GM20431 (cell line): ENCODE data around the gene B3GNT9.

Experiments used
- in situ Hi-C: fragments of 300-500 bp; cut with MseI, MboI; formaldehyde crosslinking; loops from one replicate; pipeline ENCODE4 v1.15.0; 2020; ENCODE audit warnings: low sequenced_read_pairs; ENCODE audit not compliant: unreplicated experiment

The B3GNT9 gene

DNA sequence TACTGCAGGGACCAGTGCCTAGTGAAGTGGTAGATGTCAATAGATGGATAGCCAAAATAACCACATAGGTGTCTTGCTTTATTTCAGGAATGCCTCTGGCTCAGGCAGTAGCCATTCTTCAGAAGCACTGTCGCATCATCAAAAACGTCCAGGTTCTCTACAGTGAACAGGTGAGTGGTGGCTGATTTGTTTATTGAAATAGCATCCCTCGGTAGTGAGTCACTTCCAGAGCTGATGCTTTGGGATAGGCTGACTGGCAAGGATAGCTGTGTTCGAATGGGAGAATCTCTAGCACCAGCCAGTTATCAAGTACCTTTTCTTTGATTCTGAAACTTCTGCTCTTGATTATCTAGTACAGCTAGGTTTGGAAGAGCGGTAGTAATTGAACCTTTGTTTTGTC is 30.8 kb downstream of the B3GNT9 start:
- in situ Hi-C loops = no loop called here

DNA sequence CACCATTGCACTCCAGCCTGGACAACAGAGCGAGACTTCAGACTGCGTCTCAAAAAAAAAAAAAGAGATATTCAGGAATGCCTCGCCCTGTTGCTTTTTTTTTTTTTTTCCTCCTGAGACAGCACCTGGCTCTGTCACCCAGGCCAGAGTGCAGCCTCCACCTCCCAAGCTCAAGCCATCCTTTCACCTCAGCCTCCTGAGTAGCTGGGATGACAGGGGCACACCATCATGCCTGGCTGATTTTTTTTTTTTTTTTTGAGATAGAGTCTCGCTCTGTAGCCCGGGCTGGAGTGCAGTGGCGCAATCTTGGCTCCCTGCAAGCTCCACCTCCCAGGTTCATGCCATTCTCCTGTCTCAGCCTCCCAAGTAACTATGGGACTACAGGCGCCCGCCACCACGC is 33.1 kb downstream of the B3GNT9 start:
- in situ Hi-C loops = no loop called here

DNA sequence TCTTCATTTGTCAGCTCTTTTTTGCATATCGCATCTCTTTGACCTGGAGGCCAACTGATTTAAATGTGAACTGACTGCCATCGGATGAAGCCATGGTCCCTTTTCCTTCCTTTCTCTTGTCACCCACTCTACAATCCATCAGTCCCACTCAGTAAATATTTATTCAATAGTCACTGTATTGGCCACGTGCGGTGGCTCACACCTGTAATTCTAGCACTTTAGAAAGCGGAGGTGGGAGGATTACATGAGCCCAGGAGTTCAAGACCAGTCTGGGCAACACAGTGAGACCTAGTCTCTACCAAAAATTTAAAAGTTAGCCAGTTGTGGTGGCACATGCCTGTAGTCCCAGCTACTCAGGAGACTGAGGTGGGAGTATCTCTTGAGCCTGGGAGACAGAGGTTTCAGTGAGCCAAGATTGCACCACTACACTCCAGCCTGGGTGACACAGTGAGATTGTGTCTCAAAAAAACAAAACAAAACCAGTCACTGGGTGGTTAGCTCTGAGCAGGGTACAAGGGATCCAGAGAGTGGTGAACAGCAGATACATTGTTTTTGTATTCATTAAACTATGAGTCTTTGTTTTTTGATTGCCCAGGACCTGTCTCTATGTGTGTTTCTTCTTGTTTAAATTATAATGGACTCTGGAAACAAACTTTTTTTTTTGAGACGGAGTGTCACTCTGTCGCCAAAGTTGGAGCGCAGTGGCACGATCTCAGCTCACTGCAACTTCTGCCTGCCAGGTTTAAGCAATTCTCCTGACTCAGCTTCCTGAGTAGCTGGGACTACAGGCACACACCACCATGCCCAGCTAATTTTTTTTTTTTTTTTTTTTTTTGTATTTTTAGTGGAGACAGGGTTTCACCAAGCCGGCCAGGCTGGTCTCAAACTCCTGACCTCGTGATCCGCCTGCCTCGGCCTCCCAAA is 34.1 kb downstream of the B3GNT9 start:
- in situ Hi-C loops = no loop called here

DNA sequence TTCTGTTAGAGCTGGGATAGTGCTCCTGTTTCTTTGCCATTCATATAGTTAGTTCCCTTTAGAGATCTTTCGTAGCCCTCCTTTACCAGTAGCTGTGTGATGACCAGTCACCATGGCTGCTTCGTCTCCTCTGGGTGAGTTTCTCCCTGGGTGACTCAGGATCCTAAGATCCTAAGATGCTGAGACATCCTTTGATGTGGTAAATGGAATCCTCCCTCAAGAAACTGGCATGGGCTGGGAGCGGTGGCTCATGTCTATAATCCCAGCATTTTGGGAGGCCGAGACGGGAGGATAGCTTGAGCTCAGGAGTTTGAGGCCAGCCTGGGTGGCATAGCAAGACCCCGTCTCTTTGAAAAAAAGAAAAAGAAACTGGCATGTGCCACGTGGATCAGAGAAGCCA is 35.2 kb downstream of the B3GNT9 start:
- in situ Hi-C loops = no loop called here

DNA sequence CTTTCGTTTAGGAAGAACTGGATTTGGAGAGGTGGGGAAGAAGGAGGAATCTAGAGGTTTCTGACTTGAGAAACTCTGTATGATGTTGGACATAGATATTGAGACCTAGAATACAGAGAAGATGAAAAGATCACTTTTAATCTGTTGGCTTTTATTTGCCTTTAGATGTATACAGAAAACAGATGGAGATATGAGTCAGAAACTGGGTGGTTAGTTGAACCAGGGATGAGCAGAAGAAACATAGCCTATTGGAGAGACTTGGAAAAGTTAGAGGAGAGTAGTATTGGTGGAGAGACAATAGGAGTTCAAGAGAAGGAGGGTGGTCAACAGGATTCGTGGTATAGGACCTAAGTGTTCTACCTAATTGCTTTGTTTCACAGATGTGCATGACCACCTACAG is 36.0 kb downstream of the B3GNT9 start:
- in situ Hi-C loops = no loop called here

DNA sequence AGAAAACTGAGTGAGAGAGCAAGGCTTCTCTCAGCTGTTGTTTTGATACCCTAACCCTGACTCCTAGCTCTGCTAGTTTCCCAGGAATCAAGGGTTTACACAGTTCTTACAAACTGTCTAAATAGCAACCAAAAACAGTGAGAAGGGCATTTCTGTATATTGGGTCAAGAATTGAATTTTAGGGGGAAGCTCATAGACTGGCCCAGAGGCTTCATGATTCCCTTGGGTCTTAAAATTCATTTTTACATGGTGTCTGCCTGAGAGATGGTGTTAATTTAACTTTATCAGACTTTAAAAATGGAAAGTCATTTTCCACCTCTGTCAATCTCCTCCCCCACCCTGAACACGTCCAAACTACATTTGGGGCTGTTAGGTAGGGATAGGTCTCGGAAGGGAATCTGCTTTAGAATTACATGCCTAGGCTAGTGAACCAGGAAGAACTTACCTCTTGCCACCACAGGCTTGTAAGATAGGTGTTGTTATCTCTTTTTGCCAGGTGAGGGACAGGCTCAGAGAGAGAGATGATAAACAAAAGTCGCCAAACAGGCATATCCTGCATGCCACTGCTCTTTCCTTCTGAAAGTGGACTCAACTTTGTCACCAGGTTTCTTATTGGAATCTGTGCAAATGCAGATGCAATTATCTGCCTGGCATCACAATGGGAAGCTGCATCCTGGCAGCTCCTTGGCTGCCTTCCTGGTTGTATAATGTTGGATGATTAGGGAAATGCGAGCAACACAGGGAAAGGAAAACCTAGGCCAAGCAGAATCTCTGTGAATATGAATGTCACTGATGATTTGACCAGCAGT is 38.0 kb downstream of the B3GNT9 start:
- in situ Hi-C loops = no loop called here

DNA sequence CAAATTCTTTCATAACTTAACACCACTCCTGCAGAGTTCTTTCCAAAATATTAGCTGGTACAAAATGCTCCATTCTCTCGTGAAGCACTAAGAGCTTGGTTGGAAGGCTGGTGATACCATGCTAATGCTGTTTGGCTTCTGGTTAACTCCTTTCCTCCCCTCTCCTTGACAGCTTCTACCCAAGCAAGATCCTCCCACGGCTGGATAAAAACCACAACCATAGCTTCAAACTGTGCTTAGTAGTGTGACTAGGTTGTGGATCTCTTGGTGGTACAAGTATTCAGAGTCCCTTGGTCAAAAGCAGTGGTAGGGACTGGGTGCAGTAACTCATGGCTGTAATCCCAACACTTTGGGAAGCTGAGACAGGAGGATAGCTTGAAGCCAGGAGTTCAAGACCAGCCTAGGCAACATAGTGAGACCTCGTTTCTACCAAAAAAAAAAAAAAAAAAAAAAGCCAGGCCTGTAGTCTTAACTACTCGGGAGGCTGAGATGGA is 38.8 kb downstream of the B3GNT9 start:
- in situ Hi-C loops = no loop called here

DNA sequence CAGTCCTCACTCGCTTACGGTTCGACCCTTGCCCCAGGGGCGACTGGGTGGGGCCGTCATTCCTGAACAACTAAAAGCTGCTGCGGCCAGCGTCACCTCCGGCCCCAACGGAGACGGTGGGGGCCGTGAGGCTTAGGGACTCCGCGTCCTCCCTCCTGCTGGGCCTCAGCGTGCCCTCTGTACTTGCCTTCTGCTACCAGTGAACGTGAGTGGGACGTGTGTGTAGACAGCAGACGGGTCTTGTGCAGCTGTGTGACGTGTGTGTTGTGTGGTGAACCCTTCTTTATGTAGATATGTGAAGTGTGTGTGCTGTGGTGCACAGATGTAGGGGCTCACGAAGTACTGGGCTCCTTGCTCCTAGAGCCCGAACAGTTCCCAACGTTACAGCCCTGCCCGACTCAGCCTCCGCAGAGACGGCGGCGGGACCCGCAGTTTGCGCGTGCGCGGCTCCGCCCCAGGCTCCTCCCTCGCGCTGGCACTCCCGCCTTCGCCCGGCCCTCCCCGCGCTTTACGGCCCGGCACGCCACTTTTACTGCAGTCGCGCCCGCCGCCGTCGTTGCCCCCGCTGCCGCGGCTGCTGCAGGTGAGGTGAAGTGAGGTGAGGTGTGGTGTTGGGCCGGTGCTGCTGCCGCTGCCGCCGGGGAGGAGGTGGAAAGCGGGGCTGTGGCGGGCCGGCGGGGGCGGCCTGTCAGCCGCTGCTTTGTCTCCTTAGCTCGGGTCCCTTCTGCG is 41.2 kb downstream of the B3GNT9 start, which contains the start of gene PHAF1:
PHAF1 (plus strand) TSS at position 535 of the 729 bp plus-strand sequence. CDS start 235 bp downstream, outside the sequence.
- in situ Hi-C loops = no loop called here

DNA sequence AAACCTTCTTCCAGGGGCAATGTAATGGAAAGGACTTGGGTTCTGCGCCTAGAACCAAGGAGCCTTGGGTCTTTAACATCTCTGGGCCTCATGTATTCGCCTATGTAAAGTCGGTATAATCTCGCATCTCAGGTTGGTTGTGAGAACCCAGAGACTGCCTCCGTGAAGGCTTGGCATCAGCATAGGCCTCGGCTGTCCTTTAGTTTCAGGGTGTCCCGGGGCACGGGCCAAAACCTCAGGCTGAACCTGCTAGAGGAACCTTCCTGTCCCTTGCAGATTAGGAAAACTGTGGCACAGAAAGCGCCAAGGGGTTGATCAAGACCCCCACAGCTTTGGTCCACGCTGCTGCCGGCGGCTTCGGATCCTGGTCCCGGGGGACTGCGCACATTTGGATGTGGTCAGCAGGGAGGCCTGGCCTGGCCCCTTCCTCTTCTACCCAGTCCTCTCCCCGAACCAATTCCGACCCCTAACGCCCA is 41.8 kb downstream of the B3GNT9 start:
- in situ Hi-C loops = no loop called here

DNA sequence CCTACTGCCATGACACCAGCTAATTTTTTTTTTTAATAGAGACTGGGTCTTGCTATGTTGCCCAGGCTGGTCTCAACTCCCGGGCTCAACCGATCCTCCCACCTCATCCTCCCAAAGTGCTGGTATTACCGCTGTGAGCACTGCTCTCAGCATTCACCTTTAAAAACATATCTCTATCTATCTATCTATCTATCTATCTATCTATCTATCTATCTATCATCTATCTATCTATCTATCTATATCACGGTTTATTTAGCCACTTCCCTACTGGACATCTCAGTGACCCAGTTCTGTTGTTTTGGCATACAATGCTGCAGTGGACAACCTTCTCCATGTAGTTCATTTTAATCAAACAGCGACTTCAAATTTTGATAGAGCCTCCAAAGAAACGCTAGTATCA is 42.3 kb downstream of the B3GNT9 start:
- in situ Hi-C loops = no loop called here

DNA sequence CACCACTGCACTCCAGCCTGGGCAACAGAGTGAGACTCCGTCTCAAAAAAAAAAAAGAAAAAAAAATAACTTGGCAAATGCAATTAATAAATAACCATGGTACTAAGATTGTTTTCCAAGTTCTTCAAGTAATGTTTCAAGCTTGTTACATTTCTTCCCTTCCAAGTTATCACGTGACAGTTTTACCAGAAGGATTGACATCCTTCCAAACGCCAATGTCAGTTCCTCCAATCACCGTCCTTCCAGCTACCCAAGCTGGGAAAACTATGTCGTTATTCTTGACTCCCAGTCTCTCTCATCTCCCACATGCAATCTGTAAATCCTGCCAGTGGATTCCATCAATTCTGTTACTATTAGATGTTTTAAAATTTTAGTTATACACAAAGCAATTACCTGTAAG is 44.9 kb downstream of the B3GNT9 start:
- in situ Hi-C loops = no loop called here

DNA sequence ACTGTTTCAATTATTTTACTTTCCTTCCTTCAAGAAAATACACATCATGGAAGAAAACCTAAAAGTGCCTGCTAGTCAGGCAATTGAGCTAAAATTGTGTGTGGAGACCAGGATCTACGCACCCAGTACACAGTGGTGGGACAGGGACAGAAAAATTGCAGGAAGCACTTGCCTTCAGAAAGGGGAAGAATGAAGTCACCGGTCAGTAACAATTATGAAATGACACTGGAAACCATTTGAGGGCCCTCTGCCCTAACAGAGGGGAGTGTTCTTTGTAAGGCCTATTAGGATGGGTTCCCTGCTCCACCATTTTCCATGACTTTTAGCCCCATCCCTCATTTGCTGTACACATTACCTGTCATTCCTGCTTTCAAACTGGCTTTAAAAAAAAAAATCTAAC is 45.6 kb downstream of the B3GNT9 start:
- in situ Hi-C loops = no loop called here

DNA sequence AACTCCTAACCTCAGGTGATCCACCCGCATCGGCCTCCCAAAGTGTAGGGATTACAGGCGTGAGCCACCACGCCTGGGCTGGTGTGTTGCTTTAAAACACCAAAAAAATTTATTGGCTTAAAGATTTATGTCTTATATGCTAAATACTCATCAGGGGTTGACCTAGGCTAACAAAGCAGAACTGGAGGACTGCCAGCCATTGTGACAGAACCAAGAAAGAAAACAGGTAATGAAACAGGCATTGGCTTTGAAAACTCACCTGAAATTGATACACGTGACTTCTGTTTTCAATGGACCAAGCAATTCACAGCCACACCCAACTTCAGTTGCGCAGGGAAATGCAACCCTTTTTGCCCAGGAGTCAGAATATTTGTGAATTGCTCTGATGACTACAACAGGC is 46.0 kb downstream of the B3GNT9 start:
- in situ Hi-C loops = no loop called here

DNA sequence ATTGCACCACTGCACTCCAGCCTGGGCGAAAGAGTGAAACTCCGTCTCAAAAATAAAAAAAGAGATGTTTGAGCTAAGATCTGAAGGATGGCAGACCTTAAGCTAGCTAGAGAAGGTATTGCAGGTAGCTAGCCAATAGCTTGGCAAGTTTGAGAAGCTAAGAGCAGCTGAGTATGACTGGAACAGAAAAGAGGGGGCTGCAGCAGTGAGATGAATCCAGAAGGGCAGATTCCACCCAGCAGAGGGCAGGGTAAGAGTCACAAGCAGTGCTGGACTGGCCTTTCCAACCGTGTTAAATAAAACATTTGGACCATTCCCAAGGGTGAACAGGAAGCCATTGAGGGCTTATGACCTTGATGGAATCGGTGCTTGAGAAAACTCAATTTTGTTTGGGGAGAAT is 46.7 kb downstream of the B3GNT9 start:
- in situ Hi-C loops = no loop called here

DNA sequence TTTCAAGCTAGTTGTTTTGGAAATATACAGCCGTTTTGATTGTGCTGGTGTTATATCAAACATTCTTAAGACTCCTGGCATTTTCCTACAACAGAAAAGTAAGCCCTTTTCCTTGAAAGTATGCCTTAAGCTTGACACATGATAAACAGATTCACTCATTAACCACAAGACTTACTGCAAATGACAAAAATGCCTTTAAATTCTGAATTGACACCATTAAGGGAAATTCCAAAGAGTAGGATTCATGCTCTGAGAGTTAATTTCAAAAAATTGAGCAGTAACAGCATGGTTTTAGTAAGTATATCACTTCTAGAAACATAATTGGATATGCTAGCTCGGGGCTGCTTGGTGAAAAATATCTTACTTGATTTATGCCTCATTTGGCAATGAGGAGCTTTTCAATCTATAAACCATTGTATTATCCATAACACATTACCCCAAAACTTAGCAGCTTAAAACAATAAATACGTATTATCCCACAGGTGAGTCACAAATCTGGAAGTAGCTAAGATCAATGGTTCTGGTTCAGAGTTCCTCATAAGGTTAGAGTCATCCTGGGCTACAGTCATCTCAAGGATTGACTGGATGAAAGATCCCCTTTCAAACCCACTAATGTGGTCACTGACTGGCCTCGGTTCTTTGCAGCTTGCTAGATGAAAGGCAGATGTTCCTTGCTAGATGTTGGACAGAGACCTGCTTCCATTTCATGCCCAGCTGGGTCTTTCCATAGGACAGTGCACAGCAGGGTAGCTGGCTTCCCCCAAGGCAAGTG is 49.3 kb downstream of the B3GNT9 start:
- in situ Hi-C loops = no loop called here

DNA sequence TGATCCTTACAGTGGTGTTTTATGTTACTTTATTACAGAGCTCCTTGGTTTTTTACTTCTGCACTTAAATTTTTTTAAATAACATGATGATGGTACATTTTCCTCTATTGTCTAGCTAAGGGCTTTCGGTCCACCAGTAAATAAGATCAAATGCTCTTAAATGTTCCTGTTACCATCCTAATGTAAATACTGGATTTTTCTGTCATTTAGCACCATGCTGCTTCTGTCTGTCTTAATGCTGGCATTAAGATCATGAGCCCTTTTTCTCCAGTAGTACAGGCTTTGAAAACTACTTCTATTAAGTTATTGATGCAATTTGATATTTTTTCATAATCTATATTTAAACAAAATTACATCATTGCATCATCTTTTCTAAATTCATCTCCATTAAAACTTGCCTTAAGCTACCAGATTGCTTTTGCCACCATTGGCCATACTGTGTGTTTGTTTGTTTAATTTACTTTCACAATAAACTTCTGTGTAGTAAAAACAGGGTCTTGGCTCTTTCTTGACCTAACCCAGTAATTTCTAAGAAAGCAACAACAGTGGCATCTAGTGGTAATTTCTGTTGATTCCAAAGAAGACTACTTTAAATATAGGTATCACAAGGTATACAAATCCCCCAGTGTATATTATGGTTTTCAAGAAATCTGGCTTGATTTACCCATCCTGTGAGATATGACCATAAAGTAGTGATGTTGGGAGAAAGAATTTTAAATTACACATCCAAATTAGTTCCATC is 50.1 kb downstream of the B3GNT9 start:
- in situ Hi-C loops = no loop called here

DNA sequence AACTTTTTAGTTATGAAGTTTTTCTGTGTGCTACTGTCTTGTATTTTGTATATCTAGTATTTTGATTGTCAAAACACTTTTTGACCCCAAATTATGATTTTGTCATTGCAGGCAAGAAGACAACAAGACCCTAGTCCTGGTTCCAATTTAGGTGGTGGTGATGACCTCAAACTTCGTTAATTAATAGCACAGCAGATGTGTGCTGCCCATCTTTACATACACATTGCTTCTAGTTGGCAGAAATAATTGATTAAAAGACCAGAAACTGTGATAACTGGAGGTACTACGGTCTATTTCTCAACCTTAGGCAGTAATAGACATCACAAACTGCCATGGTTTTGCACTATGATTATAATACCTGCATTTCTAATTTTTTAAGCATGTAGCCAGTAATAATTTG is 52.2 kb downstream of the B3GNT9 start:
- in situ Hi-C loops = no loop called here
